Endodermal cell (in vitro differentiated cells): ENCODE results near the gene A1CF. TPM values are rescaled to one million over a fixed set of nuclear protein-coding genes. Genes with fewer than 3 reads are reported as not detected.

Experiments
- DNase-seq: peaks from one replicate; pipeline ENCODE4 v3.0.0-alpha.2; 2017
- H3K27ac ChIP-seq: 2 replicates; pipeline ENCODE4 v1.5.1; 2013; ENCODE audit warnings: mild to moderate bottlenecking, low read depth, low read length, moderate library complexity
- H3K27me3 ChIP-seq: 2 replicates; pipeline ENCODE4 v1.6.1; 2013; ENCODE audit warnings: mild to moderate bottlenecking, low read length, moderate library complexity; ENCODE audit not compliant: insufficient read depth, control insufficient read depth, poor library complexity, severe bottlenecking
- H3K36me3 ChIP-seq: 2 replicates; pipeline ENCODE4 v1.7.0; 2013; ENCODE audit warnings: mild to moderate bottlenecking, low read length, moderate library complexity; ENCODE audit not compliant: control insufficient read depth, insufficient read depth
- H3K4me1 ChIP-seq: one replicate; pipeline ENCODE4 v1.7.0; 2013; ENCODE audit warnings: low read length; ENCODE audit not compliant: control insufficient read depth, insufficient read depth
- H3K4me3 ChIP-seq: 2 replicates; pipeline ENCODE4 v1.5.1; 2013; ENCODE audit warnings: mild to moderate bottlenecking, low read length, moderate library complexity
- H3K9ac ChIP-seq: 2 replicates; pipeline ENCODE4 v1.6.1; 2013; ENCODE audit warnings: mild to moderate bottlenecking, low read length, moderate library complexity; ENCODE audit not compliant: poor library complexity, severe bottlenecking; ENCODE audit errors: extremely low read depth
- H3K9me3 ChIP-seq: 2 replicates; pipeline ENCODE4 v1.6.1; 2013; ENCODE audit warnings: mild to moderate bottlenecking, low read length, moderate library complexity; ENCODE audit not compliant: control insufficient read depth
- H3K27ac Mint-ChIP-seq: 2 replicates; pipeline ENCODE4 v1.8.0; 2020; ENCODE audit warnings: mixed read lengths
- H3K27me3 Mint-ChIP-seq: 2 replicates; pipeline ENCODE4 v1.8.0; 2021; ENCODE audit warnings: mild to moderate bottlenecking, mixed read lengths; ENCODE audit not compliant: insufficient read depth
- H3K36me3 Mint-ChIP-seq: 2 replicates; pipeline ENCODE4 v1.8.0; 2020; ENCODE audit warnings: low read depth, mixed read lengths
- H3K4me1 Mint-ChIP-seq: 2 replicates; pipeline ENCODE4 v1.8.0; 2020; ENCODE audit warnings: mixed read lengths
- H3K4me3 Mint-ChIP-seq: 2 replicates; pipeline ENCODE4 v1.8.0; 2020; ENCODE audit warnings: mild to moderate bottlenecking, moderate library complexity, mixed read lengths
- H3K9me3 Mint-ChIP-seq: 2 replicates; pipeline ENCODE4 v1.8.0; 2020; ENCODE audit warnings: mild to moderate bottlenecking, mixed read lengths
- CTCF ChIP-seq: fragments of 200-600 bp; sonication (generic); conservative IDR thresholded peaks from 2 replicates; pipeline ENCODE4 v1.5.0; 2021; ENCODE audit warnings: antibody characterized with exemption, mild to moderate bottlenecking
- WGBS, 2 experiments: methylation state at CpG; one replicate each; pipeline versions ENCODE4 v1.1.5 to v1.1.7; 2013; ENCODE audit warnings: missing lambda C conversion rate in 2 of 2, mixed read lengths in 1 of 2; ENCODE audit not compliant: insufficient coverage in 1 of 2, insufficient read length in 1 of 2; 5-methylcytosine and 5-hydroxymethylcytosine counted together
- total RNA-seq, 2 donors: library from RNA; stranded (reverse); fragmentation: NEBNext Ultra II Directional in 1 of 2; extraction: Animal tissue kit (Norgen Biotek cat#: 25700) in 1 of 2; gene quantifications; 2 replicates in 1 of 2; 3 replicates in 1 of 2; pipeline ENCODE4 v1.2.1, GENCODE V29; 2021

A1CF gene
- total RNA-seq, 2 donors from 2014 or later: 0.33 to 1.9 TPM

- H3K36me3 Mint-ChIP-seq: no peaks in the 10 kb centered on the region
- Histone ChIP-seq H3K27ac (no peak overlapping the region), H3K4me3 (no peak overlapping the region), H3K9me3 (no peaks in the 10 kb centered on the region), H3K36me3 (no peaks in the 10 kb centered on the region), H3K9ac (no peak overlapping the region), H3K27me3 (no peaks in the 10 kb centered on the region), H3K4me1 (peaks cover 21% of the 10 kb centered on the region)
- WGBS, 2 experiments: 96% methylated on average over 3 of the region's 3 CpGs; no CpG with 5 or more reads in 1 of the 2 experiments
- H3K9me3 Mint-ChIP-seq: no peaks in the 10 kb centered on the region
- H3K4me3 Mint-ChIP-seq: no peak overlapping the region
- no peak overlapping the region for H3K27ac Mint-ChIP-seq
- no peaks in the 10 kb centered on the region for H3K27me3 Mint-ChIP-seq
- TF ChIP-seq CTCF: no peak
- DNase-seq: no peak
- peaks cover 39% of the 10 kb centered on the region for H3K4me1 Mint-ChIP-seq
Observed at GRCh38 chr10:50853557-50853956, 31.9 kb downstream of the A1CF start.

GRCh38 chr10:50851884-50852671, 33.3 kb downstream of the A1CF start:
- no peak overlapping the region for H3K9ac ChIP-seq
- H3K36me3 Mint-ChIP-seq: no peaks in the 10 kb centered on the region
- H3K9me3 ChIP-seq: no peaks in the 10 kb centered on the region
- peaks cover 13% of the 10 kb centered on the region for H3K4me1 ChIP-seq
- no peaks in the 10 kb centered on the region for H3K36me3 ChIP-seq
- 91 to 100% methylated on average over 3 to 6 of the region's 6 CpGs for WGBS, 2 experiments
- peaks cover 30% of the 10 kb centered on the region for H3K4me1 Mint-ChIP-seq
- H3K4me3 ChIP-seq: no peak overlapping the region
- no peak overlapping the region for H3K4me3 Mint-ChIP-seq
- H3K27me3 Mint-ChIP-seq: no peaks in the 10 kb centered on the region
- H3K27ac ChIP-seq: no peak overlapping the region
- no peaks in the 10 kb centered on the region for H3K9me3 Mint-ChIP-seq
- no peak for TF ChIP-seq CTCF
- no peak for DNase-seq
- H3K27ac Mint-ChIP-seq: no peak overlapping the region
- H3K27me3 ChIP-seq: no peaks in the 10 kb centered on the region

GRCh38 chr10:50850578-50851230, 34.7 kb downstream of the A1CF start:
- no peak overlapping the region for H3K27ac Mint-ChIP-seq
- DNase-seq: no peak
- H3K9ac ChIP-seq: no peak overlapping the region
- H3K9me3 ChIP-seq: no peaks in the 10 kb centered on the region
- H3K4me1 Mint-ChIP-seq: peaks cover 25% of the 10 kb centered on the region
- peaks cover 5% of the 10 kb centered on the region for H3K4me1 ChIP-seq
- H3K27ac ChIP-seq: no peak overlapping the region
- no peaks in the 10 kb centered on the region for H3K36me3 ChIP-seq
- no peaks in the 10 kb centered on the region for H3K27me3 ChIP-seq
- 85 to 92% methylated on average over 3 to 5 of the region's 5 CpGs for WGBS, 2 experiments
- no peak overlapping the region for H3K4me3 Mint-ChIP-seq
- no peaks in the 10 kb centered on the region for H3K36me3 Mint-ChIP-seq
- no peak overlapping the region for H3K4me3 ChIP-seq
- H3K27me3 Mint-ChIP-seq: no peaks in the 10 kb centered on the region
- H3K9me3 Mint-ChIP-seq: no peaks in the 10 kb centered on the region
- no peak for TF ChIP-seq CTCF
